Neural cell (in vitro differentiated cells): ENCODE measurements around the gene NBEA.

Experiments
- CTCF ChIP-seq: fragments of 450-650 bp; IDR thresholded peaks from 2 replicates; pipeline ENCODE4 v1.5.1; 2014; ENCODE audit warnings: antibody characterized with exemption, mild to moderate bottlenecking, moderate library complexity; ENCODE audit not compliant: poor library complexity, severe bottlenecking
- EP300 ChIP-seq: fragments of 450-650 bp; conservative IDR thresholded peaks from 2 replicates; pipeline ENCODE4 v1.6.1; 2014; ENCODE audit warnings: antibody characterized with exemption, mild to moderate bottlenecking, moderate library complexity; ENCODE audit not compliant: poor library complexity, severe bottlenecking
- EZH2 ChIP-seq: fragments of 200-600, 300-800 bp; shearing (Covaris generic), sonication (generic); IDR thresholded peaks from 2 replicates; pipeline ENCODE4 v1.6.1; 2014; ENCODE audit warnings: antibody characterized with exemption, low read length, borderline replicate concordance, mild to moderate bottlenecking; ENCODE audit not compliant: insufficient read depth, poor library complexity, severe bottlenecking
- TAF1 ChIP-seq: IDR thresholded peaks from 2 replicates; pipeline ENCODE4 v1.6.1; 2012; ENCODE audit warnings: low read depth

- TF ChIP-seq EP300 (no peak), CTCF (no peak), EZH2 (no peak), TAF1 (no peak)
Measured at GRCh38 chr13:35694031-35694430, 752.0 kb downstream of the NBEA start.
